T-cell (primary cell): ENCODE measurements around the gene SERPINA5. TPM values are rescaled to one million over a fixed set of nuclear protein-coding genes. Genes with fewer than 3 reads are reported as not detected.

ENCODE experiments used
- ATAC-seq, 4 experiments: fragments of 200-7000 bp in 3 of 4; fragments of 150-1000 bp in 1 of 4; cut with Tn5 transposase; replicated peaks in 1 of 4; 1 replicate in 3 of 4; 2 replicates in 1 of 4; pipeline ENCODE4 v1.10.0; 2021; ENCODE audit warnings: moderate library complexity in 3 of 4, mild to moderate bottlenecking in 2 of 4, moderate number of reproducible peaks in 1 of 4
- CTCF ChIA-PET, 2 donors: fragments of 300-600 bp; sonication (Branson Sonifier 250); formaldehyde crosslinking; loops; one replicate each; lab custom pipeline; 2022; ENCODE audit warnings: antibody characterized with exemption in 2 of 2; lab: Charles Lee
- POLR2A ChIA-PET, 2 donors: fragments of 300-600 bp; sonication (Branson Sonifier 250); formaldehyde crosslinking; loops; one replicate each; lab custom pipeline; 2022; ENCODE audit warnings: antibody characterized with exemption in 2 of 2; lab: Charles Lee
- DNase-seq, 35 experiments: peaks; one replicate each; pipeline versions ENCODE4 v3.0.0 to v3.0.0-alpha.2; 2013 to 2023
- H3K27ac ChIP-seq: one replicate; pipeline ENCODE4 v1.5.1; 2013; ENCODE audit warnings: low read length
- H3K27me3 ChIP-seq, 2 experiments: replicated peaks in 1 of 2; 1 replicate in 1 of 2; 2 replicates in 1 of 2; pipeline versions ENCODE4 v1.6.1 to v1.7.0; 2013; ENCODE audit warnings: low read length in 1 of 2, mixed read lengths in 1 of 2; ENCODE audit not compliant: control insufficient read depth in 2 of 2, insufficient read depth in 2 of 2; ENCODE audit errors: extremely low read depth in 1 of 2
- H3K36me3 ChIP-seq, 2 donors: 1 replicate in 1 of 2; 2 replicates in 1 of 2; pipeline versions ENCODE4 v1.6.1 to v1.7.0; 2013; ENCODE audit warnings: low read length in 1 of 2; ENCODE audit not compliant: control insufficient read depth in 2 of 2, insufficient read depth in 1 of 2; ENCODE audit errors: extremely low read depth in 1 of 2
- H3K4me1 ChIP-seq, 2 experiments: 1 replicate in 1 of 2; 2 replicates in 1 of 2; pipeline versions ENCODE4 v1.6.1 to v1.7.0; 2013; ENCODE audit warnings: low read length in 2 of 2, mixed read lengths in 1 of 2; ENCODE audit not compliant: insufficient read depth in 2 of 2, control insufficient read depth in 1 of 2; ENCODE audit errors: extremely low read depth in 1 of 2
- H3K4me3 ChIP-seq, 2 donors: 1 replicate in 1 of 2; 2 replicates in 1 of 2; pipeline versions ENCODE4 v1.5.1 to v1.7.0; 2013; ENCODE audit warnings: mild to moderate bottlenecking in 2 of 2, low read length in 1 of 2, moderate library complexity in 1 of 2; ENCODE audit not compliant: control insufficient read depth in 1 of 2; ENCODE audit errors: extremely low read depth in 1 of 2
- H3K9me3 ChIP-seq: 2 replicates; pipeline ENCODE4 v1.7.0; 2013
- H3K27ac Mint-ChIP-seq, 2 donors: one replicate each; pipeline ENCODE4 v1.8.0; 2020 to 2021; ENCODE audit warnings: mild to moderate bottlenecking in 2 of 2, mixed read lengths in 2 of 2
- H3K27me3 Mint-ChIP-seq, 2 donors: one replicate each; pipeline ENCODE4 v1.8.0; 2021 to 2022; ENCODE audit warnings: mixed read lengths in 2 of 2
- H3K36me3 Mint-ChIP-seq: one replicate; pipeline ENCODE4 v1.8.0; 2021; ENCODE audit warnings: mixed read lengths
- H3K4me1 Mint-ChIP-seq, 3 donors: one replicate each; pipeline ENCODE4 v1.8.0; 2020 to 2022; ENCODE audit warnings: mixed read lengths in 3 of 3, mild to moderate bottlenecking in 1 of 3
- H3K4me3 Mint-ChIP-seq, 3 donors: one replicate each; pipeline ENCODE4 v1.8.0; 2020 to 2022; ENCODE audit warnings: mild to moderate bottlenecking in 3 of 3, mixed read lengths in 3 of 3, moderate library complexity in 3 of 3
- H3K9me3 Mint-ChIP-seq, 3 donors: one replicate each; pipeline ENCODE4 v1.8.0; 2020 to 2022; ENCODE audit warnings: mixed read lengths in 3 of 3
- WGBS: methylation state at CpG from one replicate; pipeline ENCODE4 v1.1.5; 2013; ENCODE audit warnings: missing lambda C conversion rate; ENCODE audit not compliant: insufficient coverage; 5-methylcytosine and 5-hydroxymethylcytosine counted together
- total RNA-seq, 35 experiments: library from RNA in 6 of 35; stranded (reverse) in 6 of 35; fragments of 120-200 nt in 1 of 35; gene quantifications; one replicate each; pipeline versions ENCODE4 v1.2.1 to v1.2.4 and lab custom pipeline; 2013 to 2026

SERPINA5 gene, protein sequence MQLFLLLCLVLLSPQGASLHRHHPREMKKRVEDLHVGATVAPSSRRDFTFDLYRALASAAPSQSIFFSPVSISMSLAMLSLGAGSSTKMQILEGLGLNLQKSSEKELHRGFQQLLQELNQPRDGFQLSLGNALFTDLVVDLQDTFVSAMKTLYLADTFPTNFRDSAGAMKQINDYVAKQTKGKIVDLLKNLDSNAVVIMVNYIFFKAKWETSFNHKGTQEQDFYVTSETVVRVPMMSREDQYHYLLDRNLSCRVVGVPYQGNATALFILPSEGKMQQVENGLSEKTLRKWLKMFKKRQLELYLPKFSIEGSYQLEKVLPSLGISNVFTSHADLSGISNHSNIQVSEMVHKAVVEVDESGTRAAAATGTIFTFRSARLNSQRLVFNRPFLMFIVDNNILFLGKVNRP
- total RNA-seq (1 to 10 TPM in 1 of 5 donors, under 1 TPM in 2, not detected in 2; 0.92 to 1.1 (median 0.99) TPM), total RNA-seq (lab: John Stamatoyannopoulos, UW) (0 reads per million in 29 experiments)
- total RNA-seq (2013), result 0.53 TPM

GRCh38 chr14:94581127-94581999 is at the start of gene SERPINA5:
SERPINA5 (plus strand) TSS chr14:94581426; CDS start chr14:94587363, 5,937 bp downstream.
- Mint-ChIP-seq H3K27ac (no peak within 1 kb of the TSS), H3K36me3 (no peaks in the 10 kb centered on the region), H3K9me3 (no peaks in the 10 kb centered on the region), H3K4me1 (no peaks in the 10 kb centered on the region), H3K4me3 (no peak within 1 kb of the TSS), H3K27me3 (peaks cover 0 to 10% of the 10 kb centered on the region in 2 donors)
- no peak for DNase-seq
- no peak within 1 kb of the TSS for H3K27ac ChIP-seq
- CTCF ChIA-PET, result no interaction called here
- H3K27me3 ChIP-seq, result peaks cover 0 to 26% of the 10 kb centered on the region in 2 experiments
- ATAC-seq, result no peak
- POLR2A ChIA-PET, result no interaction called here
- H3K4me3 ChIP-seq, result no peak within 1 kb of the TSS
- no peaks in the 10 kb centered on the region for H3K9me3 ChIP-seq
- H3K4me1 ChIP-seq, result no peaks in the 10 kb centered on the region
- WGBS, result 48% methylated on average over 16 of the region's 18 CpGs
- no peaks in the 10 kb centered on the region for H3K36me3 ChIP-seq

- peaks cover 0 to 9% of the 10 kb centered on the region in 2 experiments for H3K27me3 ChIP-seq
- Mint-ChIP-seq H3K27ac (no peak overlapping the region), H3K9me3 (peaks cover 0 to 4% (median 0%) of the 10 kb centered on the region in 3 donors), H3K36me3 (no peaks in the 10 kb centered on the region), H3K4me1 (no peaks in the 10 kb centered on the region), H3K27me3 (peaks cover 3 to 4% of the 10 kb centered on the region in 2 donors), H3K4me3 (no peak overlapping the region)
- H3K9me3 ChIP-seq, result no peaks in the 10 kb centered on the region
- no peak overlapping the region for H3K4me3 ChIP-seq
- H3K27ac ChIP-seq, result no peak overlapping the region
- no peaks in the 10 kb centered on the region for H3K36me3 ChIP-seq
- CTCF ChIA-PET, result no interaction called here
- POLR2A ChIA-PET, result no interaction called here
- ATAC-seq, result no peak
- DNase-seq, result no peak
- no CpG with 5 or more reads among the region's 2 CpGs for WGBS
- H3K4me1 ChIP-seq, result no peaks in the 10 kb centered on the region
These were observed 48.8 kb upstream of the SERPINA5 start for GRCh38 chr14:94532447-94532846.

- ChIA-PET CTCF (no interaction called here), POLR2A (no interaction called here)
- H3K9me3 Mint-ChIP-seq, result peaks cover 0 to 4% (median 3%) of the 10 kb centered on the region in 3 donors
- H3K27me3 Mint-ChIP-seq, result peaks cover 5 to 22% of the 10 kb centered on the region in 2 donors
- Histone ChIP-seq H3K36me3 (no peaks in the 10 kb centered on the region), H3K9me3 (no peaks in the 10 kb centered on the region), H3K27me3 (peaks cover 0 to 21% of the 10 kb centered on the region in 2 experiments), H3K27ac (no peak overlapping the region), H3K4me3 (no peak overlapping the region), H3K4me1 (no peaks in the 10 kb centered on the region)
- ATAC-seq (no peak), DNase-seq (no peak)
- no peaks in the 10 kb centered on the region for H3K4me1 Mint-ChIP-seq
- no peaks in the 10 kb centered on the region for H3K36me3 Mint-ChIP-seq
- H3K27ac Mint-ChIP-seq, result no peak overlapping the region
- 60% methylated on average over 1 of the region's 3 CpGs for WGBS
- H3K4me3 Mint-ChIP-seq, result no peak overlapping the region
These were observed 45.7 kb upstream of the SERPINA5 start for GRCh38 chr14:94535506-94535905.

- WGBS, result 75% methylated on average over 1 of the region's 2 CpGs
- ATAC-seq (no peak), DNase-seq (no peak)
- peaks cover 5 to 27% of the 10 kb centered on the region in 2 donors for H3K27me3 Mint-ChIP-seq
- H3K9me3 Mint-ChIP-seq, result peaks cover 0 to 4% (median 3%) of the 10 kb centered on the region in 3 donors
- Histone ChIP-seq H3K27me3 (peaks cover 0 to 25% of the 10 kb centered on the region in 2 experiments), H3K4me3 (no peak overlapping the region), H3K4me1 (no peaks in the 10 kb centered on the region), H3K27ac (no peak overlapping the region), H3K9me3 (no peaks in the 10 kb centered on the region), H3K36me3 (no peaks in the 10 kb centered on the region)
- no peak overlapping the region for H3K27ac Mint-ChIP-seq
- ChIA-PET CTCF (no interaction called here), POLR2A (no interaction called here)
- H3K4me1 Mint-ChIP-seq, result no peaks in the 10 kb centered on the region
- H3K36me3 Mint-ChIP-seq, result no peaks in the 10 kb centered on the region
- no peak overlapping the region for H3K4me3 Mint-ChIP-seq
These were observed 44.4 kb upstream of the SERPINA5 start for GRCh38 chr14:94536836-94537235.

GRCh38 chr14:94538070-94538740 is 43.0 kb upstream of the SERPINA5 start:
- DNase-seq (no peak), ATAC-seq (no peak)

GRCh38 chr14:94539181-94539580 is 42.0 kb upstream of the SERPINA5 start:
- H3K4me1 Mint-ChIP-seq, result no peaks in the 10 kb centered on the region

More at GRCh38 chr14:94538070-94538740, 43.0 kb upstream of the SERPINA5 start:
- ChIA-PET CTCF (no interaction called here), POLR2A (no interaction called here)
- H3K36me3 ChIP-seq, result no peaks in the 10 kb centered on the region
- Mint-ChIP-seq H3K4me1 (no peaks in the 10 kb centered on the region), H3K9me3 (peaks cover 0 to 3% (median 3%) of the 10 kb centered on the region in 3 donors), H3K27ac (no peak overlapping the region), H3K4me3 (no peak overlapping the region), H3K27me3 (peaks cover 5 to 27% of the 10 kb centered on the region in 2 donors), H3K36me3 (no peaks in the 10 kb centered on the region)
- no peaks in the 10 kb centered on the region for H3K4me1 ChIP-seq
- H3K4me3 ChIP-seq, result no peak overlapping the region
- no peaks in the 10 kb centered on the region for H3K9me3 ChIP-seq
- WGBS, result 89% methylated on average over 2 of the region's 6 CpGs
- H3K27ac ChIP-seq, result no peak overlapping the region
- peaks cover 0 to 32% of the 10 kb centered on the region in 2 experiments for H3K27me3 ChIP-seq

More at GRCh38 chr14:94539181-94539580, 42.0 kb upstream of the SERPINA5 start:
- Histone ChIP-seq H3K27me3 (peaks cover 0 to 31% of the 10 kb centered on the region in 2 experiments), H3K4me1 (no peaks in the 10 kb centered on the region), H3K9me3 (no peaks in the 10 kb centered on the region), H3K36me3 (no peaks in the 10 kb centered on the region), H3K4me3 (no peak overlapping the region), H3K27ac (no peak overlapping the region)
- peaks cover 0 to 3% (median 0%) of the 10 kb centered on the region in 3 donors for H3K9me3 Mint-ChIP-seq
- peaks cover 5 to 25% of the 10 kb centered on the region in 2 donors for H3K27me3 Mint-ChIP-seq
- no peaks in the 10 kb centered on the region for H3K36me3 Mint-ChIP-seq
- H3K27ac Mint-ChIP-seq, result no peak overlapping the region
- no peak for ATAC-seq
- POLR2A ChIA-PET, result no interaction called here
- no peak for DNase-seq
- no peak overlapping the region for H3K4me3 Mint-ChIP-seq
- WGBS, result 65% methylated on average over 3 of the region's 7 CpGs
- CTCF ChIA-PET, result no interaction called here
